IMR-90 (cell line): ENCODE data around the gene LEF1.

ENCODE experiments used
- BHLHE40 ChIP-seq: fragments of 150-350 bp; IDR thresholded peaks from 2 replicates; pipeline ENCODE4 v1.6.1; 2016; ENCODE audit warnings: mild to moderate bottlenecking, low read depth, low read length
- CEBPB ChIP-seq: IDR thresholded peaks from 2 replicates; pipeline ENCODE4 v1.6.1; 2012; ENCODE audit warnings: low read depth, low read length, improper control_type of control experiment
- CHD1 ChIP-seq: IDR thresholded peaks from 2 replicates; pipeline ENCODE4 v1.6.1; 2012; ENCODE audit warnings: low read depth, low read length, improper control_type of control experiment
- CTCF ChIP-seq: conservative IDR thresholded peaks from 2 replicates; pipeline ENCODE4 v1.5.1; 2012; ENCODE audit warnings: mild to moderate bottlenecking, low read depth, low read length, improper control_type of control experiment
- MAFK ChIP-seq: IDR thresholded peaks from 2 replicates; pipeline ENCODE4 v1.6.1; 2012; ENCODE audit warnings: low read depth, low read length, improper control_type of control experiment
- MAZ ChIP-seq: IDR thresholded peaks from 2 replicates; pipeline ENCODE4 v1.6.1; 2012; ENCODE audit warnings: low read depth, mild to moderate bottlenecking, low read length, improper control_type of control experiment, moderate library complexity, borderline replicate concordance
- NFE2L2 ChIP-seq: fragments of 150-350 bp; IDR thresholded peaks from 2 replicates; pipeline ENCODE4 v1.6.1; 2016; ENCODE audit warnings: low read depth, mild to moderate bottlenecking, low read length
- POLR2A ChIP-seq: IDR thresholded peaks from 2 replicates; pipeline ENCODE4 v1.6.1; 2012; ENCODE audit warnings: mild to moderate bottlenecking, low read depth, low read length
- RAD21 ChIP-seq: IDR thresholded peaks from 2 replicates; pipeline ENCODE4 v1.6.1; 2012; ENCODE audit warnings: low read length, improper control_type of control experiment
- RCOR1 ChIP-seq: IDR thresholded peaks from 2 replicates; pipeline ENCODE4 v1.6.1; 2012; ENCODE audit warnings: mild to moderate bottlenecking, low read length, improper control_type of control experiment; ENCODE audit not compliant: insufficient replicate concordance
- RFX5 ChIP-seq: IDR thresholded peaks from 2 replicates; pipeline ENCODE4 v1.8.0; 2012; ENCODE audit warnings: low read depth, mild to moderate bottlenecking, low read length, moderate library complexity
- SMC3 ChIP-seq: fragments of 150-350 bp; IDR thresholded peaks from 2 replicates; pipeline ENCODE4 v1.6.1; 2016; ENCODE audit warnings: low read depth, mild to moderate bottlenecking, antibody characterized with exemption, low read length, moderate library complexity
- USF2 ChIP-seq: fragments of 150-350 bp; IDR thresholded peaks from 2 replicates; pipeline ENCODE4 v1.6.1; 2017; ENCODE audit warnings: mild to moderate bottlenecking, antibody characterized with exemption, low read length, low read depth
- TF ChIP-seq, protein P1 (sequence below): fragments of 150-350 bp; IDR thresholded peaks from 2 replicates; pipeline ENCODE4 v1.6.1; 2016; ENCODE audit warnings: low read depth, mild to moderate bottlenecking, low read length, moderate library complexity, borderline replicate concordance

- TF ChIP-seq CTCF: no peak
- TF ChIP-seq RAD21: no peak
- no peak for TF ChIP-seq POLR2A
- TF ChIP-seq USF2: no peak
- TF ChIP-seq RFX5: no peak
- TF ChIP-seq, protein P1, sequence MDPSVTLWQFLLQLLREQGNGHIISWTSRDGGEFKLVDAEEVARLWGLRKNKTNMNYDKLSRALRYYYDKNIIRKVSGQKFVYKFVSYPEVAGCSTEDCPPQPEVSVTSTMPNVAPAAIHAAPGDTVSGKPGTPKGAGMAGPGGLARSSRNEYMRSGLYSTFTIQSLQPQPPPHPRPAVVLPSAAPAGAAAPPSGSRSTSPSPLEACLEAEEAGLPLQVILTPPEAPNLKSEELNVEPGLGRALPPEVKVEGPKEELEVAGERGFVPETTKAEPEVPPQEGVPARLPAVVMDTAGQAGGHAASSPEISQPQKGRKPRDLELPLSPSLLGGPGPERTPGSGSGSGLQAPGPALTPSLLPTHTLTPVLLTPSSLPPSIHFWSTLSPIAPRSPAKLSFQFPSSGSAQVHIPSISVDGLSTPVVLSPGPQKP: no peak
- TF ChIP-seq BHLHE40: no peak
- no peak for TF ChIP-seq NFE2L2
- TF ChIP-seq MAFK: no peak
- no peak for TF ChIP-seq MAZ
- no peak for TF ChIP-seq RCOR1
- TF ChIP-seq CEBPB: no peak
- no peak for TF ChIP-seq CHD1
- no peak for TF ChIP-seq SMC3
These were observed 160.7 kb downstream of the LEF1 start for GRCh38 chr4:108007984-108008383.
